Heart left ventricle (tissue), 16 donors: ENCODE results near the gene GNAI2. TPM values are rescaled to one million over a fixed set of nuclear protein-coding genes. Genes with fewer than 3 reads are reported as not detected.

Source experiments
- ATAC-seq, 4 donors: fragments of 200-7000 bp; cut with Tn5 transposase; one replicate each; pipeline ENCODE4 v1.9.1; 2020 to 2022; ENCODE audit warnings: moderate library complexity in 4 of 4, mild to moderate bottlenecking in 3 of 4, moderate number of reproducible peaks in 1 of 4
- DNase-seq, 5 donors: peaks; one replicate each; pipeline ENCODE4 v3.0.0-alpha.2; 2020
- H3K27ac ChIP-seq, 12 donors: fragments of 200-600 bp; sonication (generic) in 4 of 12; one replicate each; pipeline versions ENCODE4 v1.5.0 to v1.8.0; 2016 to 2022; ENCODE audit warnings: mild to moderate bottlenecking in 2 of 12
- H3K27me3 ChIP-seq, 9 donors: fragments of 200-600 bp; sonication (generic) in 2 of 9; one replicate each; pipeline versions ENCODE4 v1.5.1 to v1.8.0; 2016 to 2022; ENCODE audit warnings: mild to moderate bottlenecking in 3 of 9
- H3K36me3 ChIP-seq, 9 donors: fragments of 200-600 bp; sonication (generic) in 2 of 9; one replicate each; pipeline versions ENCODE4 v1.5.0 to v1.8.0; 2018 to 2022; ENCODE audit warnings: mild to moderate bottlenecking in 2 of 9
- H3K4me1 ChIP-seq, 12 donors: fragments of 200-600 bp; sonication (generic) in 4 of 12; one replicate each; pipeline versions ENCODE4 v1.5.0 to v1.8.0; 2016 to 2022; ENCODE audit warnings: mild to moderate bottlenecking in 3 of 12
- H3K4me3 ChIP-seq, 12 donors: fragments of 200-600 bp; sonication (generic) in 4 of 12; one replicate each; pipeline versions ENCODE4 v1.5.0 to v1.8.0; 2017 to 2022; ENCODE audit warnings: mild to moderate bottlenecking in 9 of 12, moderate library complexity in 4 of 12
- H3K9me3 ChIP-seq, 12 donors: fragments of 200-600 bp; sonication (generic) in 4 of 12; one replicate each; pipeline versions ENCODE4 v1.5.0 to v1.8.0; 2016 to 2022; ENCODE audit warnings: mild to moderate bottlenecking in 1 of 12
- CTCF ChIP-seq, 12 donors: fragments of 200-600 bp; sonication (generic) in 4 of 12; IDR thresholded peaks; one replicate each; pipeline versions ENCODE4 v1.5.0 to v1.8.0; 2018 to 2022; ENCODE audit warnings: antibody characterized with exemption in 12 of 12, mild to moderate bottlenecking in 5 of 12
- POLR2A ChIP-seq, 2 donors: fragments of 450-650 bp; IDR thresholded peaks; one replicate each; pipeline ENCODE4 v1.6.1; 2017; ENCODE audit warnings: antibody characterized with exemption in 2 of 2, mild to moderate bottlenecking in 2 of 2, moderate library complexity in 2 of 2
- WGBS, 4 donors: extraction: QIAGEN DNeasy Blood & Tissue Kit in 2 of 4; methylation state at CpG; one replicate each; pipeline versions ENCODE4 v1.1.5 to v1.1.7; 2013 to 2018; 5-methylcytosine and 5-hydroxymethylcytosine counted together
- intact Hi-C, 10 donors: fragments of 100-400 bp; cut with DNase I; formaldehyde crosslinking; loops; one replicate each; pipeline versions ENCODE4 v1.11.1 to v1.14.2; 2022
- polyA plus RNA-seq, 2 donors: library from polyadenylated mRNA; stranded (reverse); fragments of 200-250 nt; gene quantifications; one replicate each; pipeline ENCODE4 v1.2.3, GENCODE V29; 2013
- total RNA-seq, 9 donors: library from RNA; depleted of rRNA in 2 of 9; stranded (reverse); fragments of >200 nt in 2 of 9; fragmentation: NEBNext Ultra II Directional in 3 of 9; extraction: Animal tissue kit (Norgen Biotek cat#: 25700) in 3 of 9; gene quantifications; one replicate each; pipeline versions ENCODE4 v1.1.0 to v1.2.4, GENCODE V29; 2016 to 2023
- donor health status: ischemic (EF 13 %, LVEDD 7.1; RV severe dilation, severe dysfunction).
- donor health status: healthy with polysubstance abuse.
- donor health status: DM: no; HTN: yes; CAD: no.
- donor health status: DM: no; HTN: no; CAD: no.
- donor health status: ischemic (EF 25% LVEDD 6.9; RV normal size, moderate dysfunction).
- donor health status: ischemic (EF 25% LVEDD 5.7; RV mildly dilated, moderate dysfunction).
- donor health status: healthy.
- donor health status: DM: yes; HTN: yes; CAD: no.
- donor health status: ischemic (EF 35%, LVEDD 5.7; RV mildly dilated, moderate dysfunction).
- donor health status: nonischemic (EF 11% LVEDD 7.7; RV severe dilation, severe dysfunction).
- donor health status: DM: yes; HTN: yes; CAD: no.
- donor health status: PGD.
- donor health status: ischemic (EF 29% LVEDD 5.4; RV normal size, mild dysfunction).
- donor health status: nonischemic (EF 23%, LVEDD 6.1; RV moderate dilation, normal function).

Gene GNAI2
- total and polyA plus RNA-seq, 11 donors, result 93.2 to 365 (median 140) TPM

- TF ChIP-seq CTCF (IDR thresholded peaks at IDR 0.05), result no peak
- TF ChIP-seq POLR2A (IDR thresholded peaks at IDR 0.05), result no peak
- H3K36me3 ChIP-seq, result peaks cover 0 to 57% (median 42%) of the 10 kb centered on the region in 9 donors
- DNase-seq (peak in 1 of 5 donors; percentile 33), ATAC-seq (no peak)
- WGBS, 4 donors, result 76 to 85% (median 80%) methylated on average over 16 of the region's 16 CpGs
- H3K4me1 ChIP-seq, result peaks cover 0 to 65% (median 48%) of the 10 kb centered on the region in 12 donors
- peak overlapping the region; percentile 88 to 100 (median 100) for H3K27ac ChIP-seq
- intact Hi-C loops, result loop anchor here in 1 of 10 donors (10.0 kb wide), 1 partner anchor 66 kb away; the partner anchor contains the start of genes HYAL2 and TUSC2
- H3K9me3 ChIP-seq, result peaks cover 0 to 6% (median 0%) of the 10 kb centered on the region in 12 donors
- no peak overlapping the region for H3K4me3 ChIP-seq
- no peaks in the 10 kb centered on the region for H3K27me3 ChIP-seq
These were observed 23.0 kb downstream of the GNAI2 start for GRCh38 chr3:50258979-50259378.

- H3K27ac ChIP-seq, result peak overlapping the region; percentile 88 to 100 (median 100)
- 58 to 83% (median 61%) methylated on average over 11 to 18 of the region's 18 CpGs for WGBS, 4 donors
- H3K9me3 ChIP-seq, result peaks cover 0 to 6% (median 0%) of the 10 kb centered on the region in 12 donors
- ATAC-seq (peak in 1 of 4 donors; percentile 10), DNase-seq (peak in 1 of 5 donors; percentile 37)
- peaks cover 0 to 52% (median 40%) of the 10 kb centered on the region in 9 donors for H3K36me3 ChIP-seq
- peak overlapping the region in 10 of 12 donors; percentile 56 to 79 (median 74) for H3K4me3 ChIP-seq
- TF ChIP-seq POLR2A (IDR thresholded peaks at IDR 0.05) (no peak), CTCF (IDR thresholded peaks at IDR 0.05) (no peak)
- H3K27me3 ChIP-seq, result no peaks in the 10 kb centered on the region
- intact Hi-C loops, result loop anchor here in 3 of 10 donors (1.0 to 10.0 kb wide), 3 partner anchors 14 to 65 kb away; partner anchors contain the start of genes HYAL2 (in 2 of the 3) and TUSC2 (in 1 of the 3)
- H3K4me1 ChIP-seq, result peaks cover 0 to 65% (median 48%) of the 10 kb centered on the region in 12 donors
These were observed 23.5 kb downstream of the GNAI2 start for GRCh38 chr3:50259432-50260026.

- DNase-seq (peak; percentile 95 to 97 (median 96)), ATAC-seq (peak; percentile 56 to 89 (median 80))
- Histone ChIP-seq H3K27me3 (no peaks in the 10 kb centered on the region), H3K4me3 (peak overlapping the region; percentile 50 to 79 (median 72)), H3K36me3 (peaks cover 0 to 45% (median 37%) of the 10 kb centered on the region in 9 donors), H3K9me3 (peaks cover 0 to 6% (median 0%) of the 10 kb centered on the region in 12 donors), H3K27ac (peak overlapping the region; percentile 88 to 100 (median 100)), H3K4me1 (peaks cover 0 to 65% (median 47%) of the 10 kb centered on the region in 12 donors)
- TF ChIP-seq POLR2A (IDR thresholded peaks at IDR 0.05) (peak in 1 of 2 donors; percentile 71), CTCF (IDR thresholded peaks at IDR 0.05) (peak; percentile 95 to 99 (median 98))
- intact Hi-C loops, result loop anchor here in 2 of 10 donors (1.0 to 5.0 kb wide), 2 partner anchors 13 to 62 kb away; partner anchors contain the start of gene HYAL2 (in 1 of the 2)
- 0 to 1% (median 0%) methylated on average over 4 to 70 of the region's 70 CpGs for WGBS, 4 donors
These were observed 24.3 kb downstream of the GNAI2 start for GRCh38 chr3:50260027-50260941.
